Measurements from ENCODE around the gene GP1BB. TPM values are rescaled to one million over a fixed set of nuclear protein-coding genes. Genes with fewer than 3 reads are reported as not detected.

Gene GP1BB
- total RNA-seq, 4 donors from 2014 or later: 3.3 to 5.9 (median 4.7) TPM

DNA sequence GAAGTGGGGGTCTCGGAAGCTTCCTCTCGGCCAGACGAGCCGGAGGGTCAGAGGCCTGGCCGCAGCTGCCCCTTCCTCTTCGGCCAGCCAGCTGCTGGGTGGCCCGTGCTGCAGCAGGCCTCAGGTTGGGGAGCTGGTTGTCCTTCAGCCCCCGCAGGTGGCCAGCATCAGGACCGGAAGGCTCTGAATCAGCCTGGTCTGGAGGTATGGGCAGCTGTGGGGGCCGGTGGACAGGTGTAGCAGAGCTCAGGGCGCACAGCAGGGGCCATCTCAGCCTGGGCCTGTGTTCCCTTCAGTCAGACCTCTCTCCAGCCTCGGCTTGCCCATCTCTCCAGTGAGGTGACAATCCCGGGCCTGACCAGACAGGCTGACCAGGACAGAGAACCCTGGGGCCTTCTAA lies 23.4 kb downstream of the GP1BB start:
- Histone ChIP-seq H3K9me3 (no peaks in the 10 kb centered on the region), H3K27me3 (no peaks in the 10 kb centered on the region), H3K36me3 (no peaks in the 10 kb centered on the region), H3K4me3 (no peak overlapping the region), H3K4me1 (no peaks in the 10 kb centered on the region), H3K27ac (no peak overlapping the region)
- DNase-seq (ENCODE audit: low spot score in 2 of 2): no peak
- TF ChIP-seq POLR2A (IDR thresholded peaks at IDR 0.05): no peak
- TF ChIP-seq, protein P1, sequence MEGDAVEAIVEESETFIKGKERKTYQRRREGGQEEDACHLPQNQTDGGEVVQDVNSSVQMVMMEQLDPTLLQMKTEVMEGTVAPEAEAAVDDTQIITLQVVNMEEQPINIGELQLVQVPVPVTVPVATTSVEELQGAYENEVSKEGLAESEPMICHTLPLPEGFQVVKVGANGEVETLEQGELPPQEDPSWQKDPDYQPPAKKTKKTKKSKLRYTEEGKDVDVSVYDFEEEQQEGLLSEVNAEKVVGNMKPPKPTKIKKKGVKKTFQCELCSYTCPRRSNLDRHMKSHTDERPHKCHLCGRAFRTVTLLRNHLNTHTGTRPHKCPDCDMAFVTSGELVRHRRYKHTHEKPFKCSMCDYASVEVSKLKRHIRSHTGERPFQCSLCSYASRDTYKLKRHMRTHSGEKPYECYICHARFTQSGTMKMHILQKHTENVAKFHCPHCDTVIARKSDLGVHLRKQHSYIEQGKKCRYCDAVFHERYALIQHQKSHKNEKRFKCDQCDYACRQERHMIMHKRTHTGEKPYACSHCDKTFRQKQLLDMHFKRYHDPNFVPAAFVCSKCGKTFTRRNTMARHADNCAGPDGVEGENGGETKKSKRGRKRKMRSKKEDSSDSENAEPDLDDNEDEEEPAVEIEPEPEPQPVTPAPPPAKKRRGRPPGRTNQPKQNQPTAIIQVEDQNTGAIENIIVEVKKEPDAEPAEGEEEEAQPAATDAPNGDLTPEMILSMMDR (IDR thresholded peaks at IDR 0.05): no peak
- TF ChIP-seq EP300 (IDR thresholded peaks at IDR 0.05): no peak
- WGBS, 2 donors: 89 to 100% methylated on average over 1 to 13 of the region's 13 CpGs

DNA sequence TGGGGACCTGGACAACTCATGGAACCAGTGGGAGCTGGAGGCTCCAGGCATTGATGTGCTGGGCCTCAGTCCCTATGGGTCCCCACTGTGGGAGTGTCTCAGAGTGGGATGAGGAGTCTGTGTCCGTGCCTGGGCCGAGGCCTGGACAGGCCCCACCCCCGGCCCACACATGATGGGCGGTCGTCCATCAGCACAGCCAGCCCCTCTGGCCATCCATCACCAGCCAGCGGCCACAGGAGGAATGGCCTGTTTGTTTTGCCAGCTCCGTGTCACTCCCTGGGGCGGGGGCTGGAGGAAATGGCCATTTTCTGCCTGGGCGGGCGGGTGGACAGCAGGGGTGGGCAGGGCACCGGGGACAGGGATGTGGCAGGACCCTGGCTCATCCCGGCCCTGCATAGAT lies 24.2 kb downstream of the GP1BB start:
- no peak for DNase-seq (ENCODE audit: low spot score in 2 of 2)
- no peaks in the 10 kb centered on the region for H3K36me3 ChIP-seq
- H3K27ac ChIP-seq: no peak overlapping the region
- TF ChIP-seq, protein P1 (IDR thresholded peaks at IDR 0.05): no peak
- H3K4me1 ChIP-seq: no peaks in the 10 kb centered on the region
- WGBS, 2 donors: 74 to 83% methylated on average over 1 to 7 of the region's 12 CpGs
- H3K27me3 ChIP-seq: no peaks in the 10 kb centered on the region
- no peak overlapping the region for H3K4me3 ChIP-seq
- H3K9me3 ChIP-seq: no peaks in the 10 kb centered on the region

DNA sequence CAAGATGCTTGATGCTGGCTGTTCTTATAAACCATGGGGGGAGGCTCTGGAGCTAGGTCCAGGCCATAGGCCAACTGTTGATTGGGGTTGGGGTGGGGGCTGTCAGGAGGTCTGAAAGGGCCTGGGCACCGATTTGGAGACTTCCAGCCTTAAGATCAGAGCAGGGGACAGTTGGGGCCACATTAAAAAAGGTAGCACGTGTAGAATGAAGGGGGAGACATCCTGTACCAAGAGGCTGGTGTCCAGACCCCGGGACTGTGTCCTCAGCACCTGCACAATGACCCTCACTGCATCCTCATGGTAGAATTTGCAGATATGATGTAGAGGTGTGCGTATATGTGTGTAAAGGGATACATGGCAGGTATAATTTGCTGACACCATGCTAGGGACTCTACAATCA lies 24.8 kb downstream of the GP1BB start:
- DNase-seq (ENCODE audit: low spot score in 2 of 2): no peak
- Histone ChIP-seq H3K9me3 (no peaks in the 10 kb centered on the region), H3K4me3 (no peak overlapping the region), H3K36me3 (no peaks in the 10 kb centered on the region), H3K27ac (no peak overlapping the region), H3K4me1 (no peaks in the 10 kb centered on the region), H3K27me3 (no peaks in the 10 kb centered on the region)
- no peak for TF ChIP-seq POLR2A (IDR thresholded peaks at IDR 0.05)
- no peak for TF ChIP-seq EP300 (IDR thresholded peaks at IDR 0.05)
- TF ChIP-seq, protein P1 (IDR thresholded peaks at IDR 0.05): no peak
- WGBS, 2 donors: 70 to 74% methylated on average over 3 to 4 of the region's 4 CpGs

DNA sequence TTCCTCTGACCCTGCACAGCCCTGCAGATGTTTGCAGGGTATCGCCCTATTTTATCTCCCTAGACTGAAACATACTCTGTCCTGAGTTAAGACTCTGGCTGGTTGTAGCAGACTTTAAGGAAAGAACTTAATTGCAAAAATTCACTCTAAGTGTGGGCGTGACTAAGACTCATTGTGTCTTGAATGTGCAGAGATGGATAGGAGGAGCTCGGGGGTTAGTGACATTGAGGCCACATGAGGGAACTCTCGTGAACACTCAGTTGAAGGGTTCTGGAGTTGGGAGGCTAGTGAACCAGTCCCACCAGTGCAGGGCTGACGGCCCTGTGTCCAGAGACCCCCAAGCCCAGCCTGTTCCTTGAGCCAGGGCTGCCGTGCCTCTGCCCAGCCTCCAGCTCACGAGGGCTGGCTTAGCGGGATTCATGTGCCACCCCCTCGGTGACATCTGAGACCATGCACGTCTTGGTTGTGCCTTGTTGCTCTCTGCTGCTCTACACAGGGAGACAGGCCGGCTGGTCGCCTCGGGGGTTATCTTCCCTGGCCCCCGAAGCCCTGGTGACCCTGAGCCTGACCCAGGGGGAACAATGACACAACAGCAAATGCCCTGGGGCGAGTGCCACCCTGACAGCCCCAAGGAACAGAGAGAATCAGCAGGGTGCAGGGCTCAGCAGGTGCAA lies 25.8 kb downstream of the GP1BB start:
- H3K27me3 ChIP-seq: peaks cover 0 to 7% of the 10 kb centered on the region in 2 donors
- 59 to 60% methylated on average over 5 to 11 of the region's 15 CpGs for WGBS, 2 donors
- TF ChIP-seq EP300 (IDR thresholded peaks at IDR 0.05): no peak
- no peaks in the 10 kb centered on the region for H3K4me1 ChIP-seq
- no peaks in the 10 kb centered on the region for H3K9me3 ChIP-seq
- H3K27ac ChIP-seq: no peak overlapping the region
- H3K36me3 ChIP-seq: no peaks in the 10 kb centered on the region
- DNase-seq (ENCODE audit: low spot score in 2 of 2): no peak
- H3K4me3 ChIP-seq: no peak overlapping the region

DNA sequence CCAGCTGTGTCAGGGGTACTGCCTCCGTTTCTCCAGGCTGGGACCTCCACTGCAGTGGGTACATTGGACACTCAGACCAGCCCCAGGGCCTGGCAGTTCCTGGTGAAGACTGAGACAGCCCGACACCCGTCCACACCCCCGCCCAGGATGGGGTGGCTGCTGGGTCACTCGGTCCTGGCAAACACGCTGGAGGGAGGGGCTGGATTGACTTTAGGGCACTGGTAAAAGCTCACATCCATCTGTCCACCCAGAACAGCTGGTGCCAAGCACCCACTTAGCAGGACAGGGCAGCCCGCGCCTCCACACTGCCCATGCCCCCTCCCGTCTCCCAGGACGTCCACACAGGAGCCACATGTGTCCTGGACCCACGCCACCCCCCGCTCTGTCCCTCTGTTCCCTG lies 26.5 kb downstream of the GP1BB start:
- WGBS, 2 donors: 81 to 84% methylated on average over 7 to 11 of the region's 12 CpGs
- Histone ChIP-seq H3K36me3 (no peaks in the 10 kb centered on the region), H3K27ac (no peak overlapping the region), H3K4me3 (no peak overlapping the region), H3K27me3 (peaks cover 0 to 15% of the 10 kb centered on the region in 2 donors), H3K9me3 (no peaks in the 10 kb centered on the region), H3K4me1 (peaks cover 0 to 5% (median 0%) of the 10 kb centered on the region in 4 donors)
- DNase-seq (ENCODE audit: low spot score in 2 of 2): no peak
- TF ChIP-seq POLR2A (IDR thresholded peaks at IDR 0.05) (no peak), EP300 (IDR thresholded peaks at IDR 0.05) (no peak)

DNA sequence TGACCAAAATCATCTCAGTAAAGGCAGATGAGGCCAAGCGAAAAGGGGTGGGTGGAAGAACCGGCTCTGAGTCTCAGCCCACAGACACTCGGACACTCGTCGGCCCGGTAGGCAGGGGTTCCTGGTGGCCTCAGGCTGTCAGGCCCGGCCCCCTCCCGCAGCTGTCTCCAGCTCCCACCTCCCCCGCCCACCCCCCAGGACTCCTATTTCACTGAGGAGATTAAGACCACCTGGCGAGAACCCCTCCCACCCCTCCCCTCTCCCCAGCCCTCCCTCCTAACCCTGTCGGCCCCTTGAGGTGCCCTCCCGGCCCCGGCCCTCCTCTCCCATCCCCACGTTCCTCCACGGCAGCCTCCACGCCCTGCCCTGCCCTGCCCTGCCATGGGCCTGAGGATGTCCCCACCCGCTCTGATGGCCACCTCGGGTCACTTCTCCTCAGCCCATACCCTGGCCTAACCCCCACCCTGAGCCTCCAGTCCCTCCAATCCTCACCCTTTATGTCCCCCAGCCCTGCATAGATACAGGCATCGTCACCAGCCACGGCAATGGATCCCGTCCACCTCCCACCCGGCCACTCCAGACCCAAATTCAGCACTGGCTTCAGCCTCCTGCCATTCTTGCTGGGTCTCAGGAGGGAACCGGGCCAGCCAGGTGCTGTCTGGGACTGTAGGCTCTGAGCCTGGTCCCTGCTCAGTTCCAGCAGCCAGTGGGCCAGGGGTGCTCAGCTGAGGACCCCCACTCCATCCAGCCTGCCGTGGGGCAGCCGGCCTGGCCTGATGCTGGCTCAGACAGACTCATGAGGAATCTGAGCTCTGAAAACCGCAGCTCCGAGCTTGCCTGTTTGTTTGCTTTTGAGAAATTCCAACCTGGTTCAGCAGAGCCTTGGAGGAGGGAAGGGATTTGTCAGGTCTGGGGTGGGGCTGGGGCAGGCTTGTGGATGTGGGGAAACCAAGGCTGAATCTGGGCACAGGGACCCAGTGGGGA lies 27.5 kb downstream of the GP1BB start:
- H3K9me3 ChIP-seq: no peaks in the 10 kb centered on the region
- no peak for DNase-seq (ENCODE audit: low spot score in 2 of 2)
- WGBS, 2 donors: 60 to 73% methylated on average over 25 to 27 of the region's 27 CpGs
- H3K4me3 ChIP-seq: no peak overlapping the region
- peaks cover 0 to 24% of the 10 kb centered on the region in 2 donors for H3K27me3 ChIP-seq
- peaks cover 0 to 14% (median 4%) of the 10 kb centered on the region in 4 donors for H3K4me1 ChIP-seq
- TF ChIP-seq POLR2A (IDR thresholded peaks at IDR 0.05) (no peak), EP300 (IDR thresholded peaks at IDR 0.05) (no peak)
- TF ChIP-seq, protein P1 (IDR thresholded peaks at IDR 0.05): no peak
- H3K27ac ChIP-seq: no peak overlapping the region
- no peaks in the 10 kb centered on the region for H3K36me3 ChIP-seq

Data from tibial nerve (tissue), 4 donors.